Astrocyte (in vitro differentiated cells and primary cell): ENCODE data around the gene ZNF430. TPM values are rescaled to one million over a fixed set of nuclear protein-coding genes. Genes with fewer than 3 reads are reported as not detected.

Experiments
- DNase-seq: peaks from one replicate; pipeline ENCODE4 v3.0.0-alpha.2; 2010; ENCODE audit warnings: low read depth
- FAIRE-seq: peaks from 2 replicates; lab custom pipeline; 2011; peaks lifted over from hg19 to GRCh38; lab: Jason Lieb, UNC
- H2AFZ ChIP-seq: 2 replicates; pipeline ENCODE4 v1.6.0; 2012; ENCODE audit warnings: low read depth, low read length, inconsistent platforms
- H3K27ac ChIP-seq: 2 replicates; pipeline ENCODE4 v1.5.1; 2011; ENCODE audit warnings: low read depth, low read length, inconsistent platforms
- H3K27me3 ChIP-seq: 2 replicates; pipeline ENCODE4 v1.6.0; 2011; ENCODE audit warnings: low read length, inconsistent platforms; ENCODE audit not compliant: insufficient read depth
- H3K36me3 ChIP-seq: 2 replicates; pipeline ENCODE4 v1.5.1; 2011; ENCODE audit warnings: low read length, inconsistent platforms; ENCODE audit not compliant: insufficient read depth
- H3K4me1 ChIP-seq: 2 replicates; pipeline ENCODE4 v1.5.1; 2011; ENCODE audit warnings: low read length, inconsistent platforms; ENCODE audit not compliant: insufficient read depth
- H3K4me2 ChIP-seq: 2 replicates; pipeline ENCODE4 v1.6.0; 2012; ENCODE audit warnings: low read length, inconsistent platforms
- H3K4me3 ChIP-seq: 2 replicates; pipeline ENCODE4 v1.5.1; 2011; ENCODE audit warnings: low read depth, mild to moderate bottlenecking, low read length, inconsistent platforms; ENCODE audit not compliant: insufficient read depth
- H3K79me2 ChIP-seq: 2 replicates; pipeline ENCODE4 v1.6.0; 2012; ENCODE audit warnings: mild to moderate bottlenecking, low read length, inconsistent platforms; ENCODE audit not compliant: insufficient read depth
- H3K9ac ChIP-seq: 2 replicates; pipeline ENCODE4 v1.6.0; 2012; ENCODE audit warnings: mild to moderate bottlenecking, low read length, inconsistent platforms
- H3K9me3 ChIP-seq: 2 replicates; pipeline ENCODE4 v1.5.1; 2012; ENCODE audit warnings: low read depth, mild to moderate bottlenecking, low read length, inconsistent platforms; ENCODE audit not compliant: insufficient read depth
- H4K20me1 ChIP-seq: 2 replicates; pipeline ENCODE4 v1.6.0; 2012; ENCODE audit warnings: low read length, inconsistent platforms; ENCODE audit not compliant: insufficient read depth
- H3K27ac Mint-ChIP-seq: one replicate; pipeline ENCODE4 v1.8.0; 2021; ENCODE audit warnings: mild to moderate bottlenecking, mixed read lengths; ENCODE audit not compliant: unreplicated experiment
- H3K27me3 Mint-ChIP-seq: one replicate; pipeline ENCODE4 v1.8.0; 2021; ENCODE audit warnings: low read depth, mixed read lengths; ENCODE audit not compliant: unreplicated experiment
- H3K36me3 Mint-ChIP-seq: one replicate; pipeline ENCODE4 v1.8.0; 2021; ENCODE audit warnings: low read depth, mixed read lengths; ENCODE audit not compliant: unreplicated experiment
- H3K4me1 Mint-ChIP-seq: one replicate; pipeline ENCODE4 v1.8.0; 2021; ENCODE audit warnings: low read depth, mixed read lengths; ENCODE audit not compliant: unreplicated experiment
- H3K4me3 Mint-ChIP-seq: one replicate; pipeline ENCODE4 v1.8.0; 2021; ENCODE audit warnings: mild to moderate bottlenecking, moderate library complexity, mixed read lengths; ENCODE audit not compliant: unreplicated experiment
- H3K9me3 Mint-ChIP-seq: one replicate; pipeline ENCODE4 v1.8.0; 2021; ENCODE audit warnings: mild to moderate bottlenecking, mixed read lengths; ENCODE audit not compliant: unreplicated experiment
- EZH2 ChIP-seq: IDR thresholded peaks from 2 replicates; pipeline ENCODE4 v1.6.1; 2012; ENCODE audit warnings: mild to moderate bottlenecking, low read length, inconsistent platforms; ENCODE audit not compliant: insufficient read depth
- total RNA-seq: library from RNA; stranded (reverse); gene quantifications from 2 replicates; pipeline ENCODE4 v1.2.1, GENCODE V29; 2021
- TF ChIP-seq, protein P1 (sequence below): IDR thresholded peaks from 2 replicates; pipeline ENCODE4 v1.5.1; 2011; ENCODE audit warnings: low read depth, mild to moderate bottlenecking, inconsistent platforms, low read length, moderate library complexity; ENCODE audit not compliant: insufficient read depth

Gene ZNF430
- total RNA-seq, 1 donor from 2014 or later, result 15.4 TPM

DNA sequence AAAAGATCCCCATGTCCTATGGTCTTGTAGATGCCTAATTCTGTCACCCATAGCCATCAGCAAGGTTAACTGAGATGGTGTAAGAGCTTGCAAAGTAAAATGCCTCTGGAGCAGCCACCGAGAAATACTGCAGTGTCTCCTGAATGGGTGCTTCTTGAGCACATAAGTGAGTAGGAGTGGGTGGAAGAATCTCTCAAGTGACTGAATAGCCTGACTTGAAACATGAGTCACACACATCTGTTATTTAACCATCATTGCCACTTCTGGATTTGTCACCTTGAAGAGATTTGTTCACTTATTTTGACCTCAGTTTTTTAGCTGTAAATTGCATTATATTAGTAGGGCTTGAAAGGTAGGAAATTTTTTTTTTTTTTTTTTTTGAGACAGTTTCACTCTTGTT lies 63.9 kb downstream of the ZNF430 start:
- no peak overlapping the region for H2AFZ ChIP-seq
- FAIRE-seq, result no peak
- peaks cover 3% of the 10 kb centered on the region for H3K4me1 ChIP-seq
- no peak overlapping the region for H3K4me2 ChIP-seq
- no peaks in the 10 kb centered on the region for H3K79me2 ChIP-seq
- H3K9me3 Mint-ChIP-seq, result no peaks in the 10 kb centered on the region
- H4K20me1 ChIP-seq, result no peaks in the 10 kb centered on the region
- peak overlapping the region; percentile 28 for H3K4me3 Mint-ChIP-seq
- H3K9ac ChIP-seq, result no peak overlapping the region
- TF ChIP-seq, protein P1, sequence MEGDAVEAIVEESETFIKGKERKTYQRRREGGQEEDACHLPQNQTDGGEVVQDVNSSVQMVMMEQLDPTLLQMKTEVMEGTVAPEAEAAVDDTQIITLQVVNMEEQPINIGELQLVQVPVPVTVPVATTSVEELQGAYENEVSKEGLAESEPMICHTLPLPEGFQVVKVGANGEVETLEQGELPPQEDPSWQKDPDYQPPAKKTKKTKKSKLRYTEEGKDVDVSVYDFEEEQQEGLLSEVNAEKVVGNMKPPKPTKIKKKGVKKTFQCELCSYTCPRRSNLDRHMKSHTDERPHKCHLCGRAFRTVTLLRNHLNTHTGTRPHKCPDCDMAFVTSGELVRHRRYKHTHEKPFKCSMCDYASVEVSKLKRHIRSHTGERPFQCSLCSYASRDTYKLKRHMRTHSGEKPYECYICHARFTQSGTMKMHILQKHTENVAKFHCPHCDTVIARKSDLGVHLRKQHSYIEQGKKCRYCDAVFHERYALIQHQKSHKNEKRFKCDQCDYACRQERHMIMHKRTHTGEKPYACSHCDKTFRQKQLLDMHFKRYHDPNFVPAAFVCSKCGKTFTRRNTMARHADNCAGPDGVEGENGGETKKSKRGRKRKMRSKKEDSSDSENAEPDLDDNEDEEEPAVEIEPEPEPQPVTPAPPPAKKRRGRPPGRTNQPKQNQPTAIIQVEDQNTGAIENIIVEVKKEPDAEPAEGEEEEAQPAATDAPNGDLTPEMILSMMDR, result no peak
- TF ChIP-seq EZH2, result no peak
- H3K36me3 Mint-ChIP-seq, result peaks cover 15% of the 10 kb centered on the region
- H3K27me3 ChIP-seq, result no peaks in the 10 kb centered on the region
- no peaks in the 10 kb centered on the region for H3K27me3 Mint-ChIP-seq
- no peaks in the 10 kb centered on the region for H3K36me3 ChIP-seq
- H3K4me1 Mint-ChIP-seq, result peaks cover 29% of the 10 kb centered on the region
- peak; percentile 78 for DNase-seq
- H3K9me3 ChIP-seq, result no peaks in the 10 kb centered on the region
- peak overlapping the region; percentile 85 for H3K27ac Mint-ChIP-seq
- no peak overlapping the region for H3K4me3 ChIP-seq
- no peak overlapping the region for H3K27ac ChIP-seq

DNA sequence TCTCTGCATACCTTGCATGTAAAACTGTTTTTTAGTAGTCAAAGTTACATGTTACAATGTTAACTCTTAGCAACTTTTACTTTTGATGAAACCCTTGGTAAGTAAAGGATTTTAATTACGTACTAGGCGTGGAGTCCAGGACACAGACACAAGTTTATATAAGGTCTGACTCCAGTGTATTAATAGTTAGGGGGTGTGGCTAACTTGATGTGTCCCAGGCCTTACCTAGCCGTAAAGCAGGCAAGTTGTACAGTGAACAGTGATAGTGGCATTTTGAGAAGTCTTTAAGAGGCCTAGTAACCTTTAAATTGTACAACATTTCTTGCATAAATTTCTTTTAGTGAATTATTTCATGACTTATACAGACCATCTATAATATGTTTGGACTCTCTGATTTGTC lies 67.4 kb downstream of the ZNF430 start:
- Histone ChIP-seq H3K4me2 (no peak overlapping the region), H3K9me3 (no peaks in the 10 kb centered on the region), H3K9ac (no peak overlapping the region), H2AFZ (no peak overlapping the region), H3K27ac (no peak overlapping the region), H3K79me2 (no peaks in the 10 kb centered on the region), H3K4me1 (peaks cover 3% of the 10 kb centered on the region), H3K36me3 (no peaks in the 10 kb centered on the region), H4K20me1 (no peaks in the 10 kb centered on the region), H3K4me3 (no peak overlapping the region), H3K27me3 (no peaks in the 10 kb centered on the region)
- peaks cover 12% of the 10 kb centered on the region for H3K36me3 Mint-ChIP-seq
- no peaks in the 10 kb centered on the region for H3K9me3 Mint-ChIP-seq
- DNase-seq (no peak), FAIRE-seq (no peak)
- TF ChIP-seq EZH2, result no peak
- TF ChIP-seq, protein P1, result no peak
- H3K4me3 Mint-ChIP-seq, result no peak overlapping the region
- peaks cover 45% of the 10 kb centered on the region for H3K4me1 Mint-ChIP-seq
- H3K27me3 Mint-ChIP-seq, result no peaks in the 10 kb centered on the region
- no peak overlapping the region for H3K27ac Mint-ChIP-seq

DNA sequence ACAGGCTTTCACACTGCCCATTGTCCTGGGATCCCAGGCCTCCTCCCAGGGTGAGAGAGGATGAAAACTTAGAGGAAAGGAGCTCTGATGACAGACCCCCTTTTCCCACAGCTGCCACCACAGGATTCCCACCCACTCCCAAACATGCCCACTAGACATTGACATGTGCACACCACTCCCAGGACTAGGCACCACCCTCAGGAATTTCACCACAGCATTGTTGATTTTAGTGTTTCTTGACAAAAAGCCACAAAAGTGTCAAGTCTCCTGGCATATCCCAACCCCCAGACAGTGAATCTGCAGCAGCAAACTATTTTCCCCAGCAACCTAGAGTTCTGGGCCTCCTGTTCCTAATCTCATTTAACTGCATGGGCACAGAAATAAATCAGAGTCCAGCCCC lies 71.7 kb downstream of the ZNF430 start:
- Histone ChIP-seq H3K27me3 (no peaks in the 10 kb centered on the region), H2AFZ (no peak overlapping the region), H3K36me3 (no peaks in the 10 kb centered on the region), H3K9me3 (no peaks in the 10 kb centered on the region), H3K4me3 (no peak overlapping the region), H4K20me1 (no peaks in the 10 kb centered on the region), H3K4me2 (no peak overlapping the region), H3K9ac (no peak overlapping the region), H3K79me2 (no peaks in the 10 kb centered on the region), H3K4me1 (no peaks in the 10 kb centered on the region), H3K27ac (no peak overlapping the region)
- no peak for FAIRE-seq
- H3K9me3 Mint-ChIP-seq, result no peaks in the 10 kb centered on the region
- H3K27me3 Mint-ChIP-seq, result no peaks in the 10 kb centered on the region
- H3K4me1 Mint-ChIP-seq, result peaks cover 21% of the 10 kb centered on the region
- H3K27ac Mint-ChIP-seq, result peak overlapping the region; percentile 94
- peaks cover 15% of the 10 kb centered on the region for H3K36me3 Mint-ChIP-seq
- peak; percentile 53 for DNase-seq
- no peak for TF ChIP-seq EZH2
- TF ChIP-seq, protein P1, result no peak
- no peak overlapping the region for H3K4me3 Mint-ChIP-seq
